Measurements from ENCODE around the gene CTNNA2.

CTNNA2 gene

DNA sequence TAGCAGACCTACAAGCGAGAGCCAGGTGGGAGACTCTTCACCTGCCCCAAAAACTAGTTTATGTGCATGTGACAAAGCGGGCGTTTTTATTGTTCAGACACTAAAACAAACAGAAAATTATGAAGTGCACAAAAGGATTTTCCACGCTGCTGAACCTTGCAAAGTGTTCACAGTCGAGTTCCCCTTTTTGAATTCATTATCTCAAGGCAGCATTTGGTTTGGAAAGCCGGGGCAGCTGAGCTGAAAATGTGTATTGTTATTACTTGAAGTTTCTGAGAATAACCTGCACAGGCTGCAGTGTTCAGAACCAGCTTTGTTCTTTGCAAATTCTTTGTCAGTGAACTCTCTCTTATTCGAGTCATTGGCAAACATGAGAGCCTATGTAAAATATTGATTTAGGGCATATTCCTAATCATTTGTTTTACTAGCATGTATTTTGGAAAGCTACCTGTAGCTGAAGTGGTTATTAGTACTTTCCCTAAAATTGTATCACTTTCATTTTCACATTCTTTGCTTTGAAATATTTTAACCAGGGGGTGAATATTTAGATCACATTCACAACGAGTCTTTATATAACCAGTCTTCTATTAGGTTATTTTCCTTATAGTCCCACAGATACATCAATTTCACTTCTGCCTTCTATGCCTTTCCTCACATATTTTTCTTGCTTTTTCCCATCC lies 732.2 kb downstream of the CTNNA2 start:
- H3K27ac ChIP-seq, result no peak overlapping the region
- H3K36me3 ChIP-seq, result no peaks in the 10 kb centered on the region
- no peak for DNase-seq
- H3K27me3 ChIP-seq (ENCODE audit: insufficient read depth, low read depth, severe bottlenecking), result no peaks in the 10 kb centered on the region
- TF ChIP-seq, protein P1, sequence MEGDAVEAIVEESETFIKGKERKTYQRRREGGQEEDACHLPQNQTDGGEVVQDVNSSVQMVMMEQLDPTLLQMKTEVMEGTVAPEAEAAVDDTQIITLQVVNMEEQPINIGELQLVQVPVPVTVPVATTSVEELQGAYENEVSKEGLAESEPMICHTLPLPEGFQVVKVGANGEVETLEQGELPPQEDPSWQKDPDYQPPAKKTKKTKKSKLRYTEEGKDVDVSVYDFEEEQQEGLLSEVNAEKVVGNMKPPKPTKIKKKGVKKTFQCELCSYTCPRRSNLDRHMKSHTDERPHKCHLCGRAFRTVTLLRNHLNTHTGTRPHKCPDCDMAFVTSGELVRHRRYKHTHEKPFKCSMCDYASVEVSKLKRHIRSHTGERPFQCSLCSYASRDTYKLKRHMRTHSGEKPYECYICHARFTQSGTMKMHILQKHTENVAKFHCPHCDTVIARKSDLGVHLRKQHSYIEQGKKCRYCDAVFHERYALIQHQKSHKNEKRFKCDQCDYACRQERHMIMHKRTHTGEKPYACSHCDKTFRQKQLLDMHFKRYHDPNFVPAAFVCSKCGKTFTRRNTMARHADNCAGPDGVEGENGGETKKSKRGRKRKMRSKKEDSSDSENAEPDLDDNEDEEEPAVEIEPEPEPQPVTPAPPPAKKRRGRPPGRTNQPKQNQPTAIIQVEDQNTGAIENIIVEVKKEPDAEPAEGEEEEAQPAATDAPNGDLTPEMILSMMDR (IDR thresholded peaks at IDR 0.05; ENCODE audit: low read depth, low read length), result no peak
- no peak overlapping the region for H3K4me3 ChIP-seq (ENCODE audit: low read depth, low read length)
- no peaks in the 10 kb centered on the region for H3K9me3 ChIP-seq (ENCODE audit: severe bottlenecking)

DNA sequence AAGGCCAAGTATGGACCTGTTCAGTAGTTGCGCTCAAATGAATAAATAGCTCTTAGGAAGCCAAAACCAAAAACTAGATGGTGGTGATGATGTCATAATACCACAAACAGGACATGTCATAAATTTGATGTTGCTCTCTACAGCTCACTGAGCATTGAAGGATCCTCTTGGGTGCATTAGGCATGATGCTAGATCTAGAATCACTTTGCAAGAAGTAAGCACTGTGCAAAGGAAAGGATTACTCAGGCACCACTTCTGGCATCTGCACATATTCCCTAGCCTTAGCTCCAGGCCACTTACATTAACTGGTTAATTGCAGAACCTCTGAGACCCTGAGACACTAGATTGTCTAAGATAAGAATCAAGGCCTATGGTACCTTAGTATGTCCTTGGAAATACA lies 733.7 kb downstream of the CTNNA2 start:
- no peaks in the 10 kb centered on the region for H3K27me3 ChIP-seq (ENCODE audit: insufficient read depth, low read depth, severe bottlenecking)
- TF ChIP-seq, protein P1 (IDR thresholded peaks at IDR 0.05; ENCODE audit: low read depth, low read length), result no peak
- DNase-seq, result no peak
- H3K9me3 ChIP-seq (ENCODE audit: severe bottlenecking), result no peaks in the 10 kb centered on the region
- H3K36me3 ChIP-seq, result no peaks in the 10 kb centered on the region
- H3K27ac ChIP-seq, result no peak overlapping the region
- no peak overlapping the region for H3K4me3 ChIP-seq (ENCODE audit: low read depth, low read length)

DNA sequence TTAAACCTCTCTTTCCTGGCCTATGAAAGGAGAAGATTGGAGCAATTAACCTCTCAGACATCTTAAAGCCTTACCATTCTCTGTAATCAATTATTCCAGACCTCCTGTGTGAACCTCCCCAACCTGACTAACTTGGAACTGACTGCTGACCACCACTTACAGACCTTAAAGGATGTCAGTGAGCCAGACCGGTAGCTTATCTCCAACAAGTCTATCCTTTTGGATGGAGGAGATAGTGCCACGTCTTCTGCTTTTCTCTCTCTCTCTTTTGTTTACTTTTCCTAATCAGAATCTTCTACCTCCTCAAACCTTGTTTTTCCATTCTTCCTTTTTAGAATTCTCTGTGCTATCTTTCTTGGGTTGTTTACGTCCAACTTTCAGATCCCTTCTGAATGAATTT lies 734.5 kb downstream of the CTNNA2 start:
- Histone ChIP-seq H3K27ac (no peak overlapping the region), H3K36me3 (no peaks in the 10 kb centered on the region), H3K27me3 (ENCODE audit: insufficient read depth, low read depth, severe bottlenecking) (no peaks in the 10 kb centered on the region), H3K9me3 (ENCODE audit: severe bottlenecking) (no peaks in the 10 kb centered on the region), H3K4me3 (ENCODE audit: low read depth, low read length) (no peak overlapping the region)
- TF ChIP-seq, protein P1 (IDR thresholded peaks at IDR 0.05; ENCODE audit: low read depth, low read length), result no peak
- DNase-seq, result no peak

DNA sequence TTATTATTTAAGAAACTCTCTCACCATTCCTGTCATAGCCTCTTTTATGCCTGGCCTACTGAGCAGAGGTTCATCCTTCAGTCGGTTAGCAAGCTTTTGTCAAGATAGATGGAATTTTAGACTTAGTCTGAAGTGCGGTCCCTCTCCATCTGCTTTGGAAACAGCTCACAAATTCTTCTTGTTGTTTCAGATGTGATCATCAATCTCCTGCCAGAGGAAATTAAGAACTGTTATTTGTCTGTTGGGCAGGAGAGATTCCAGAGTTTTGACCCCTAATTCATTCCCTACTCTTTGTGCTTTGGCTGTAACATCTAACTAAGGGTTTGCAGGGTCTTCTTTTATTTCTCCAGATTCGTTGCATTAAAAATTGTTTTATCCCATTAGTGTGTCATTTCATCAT lies 735.3 kb downstream of the CTNNA2 start:
- no peak for DNase-seq
- Histone ChIP-seq H3K27ac (no peak overlapping the region), H3K27me3 (ENCODE audit: insufficient read depth, low read depth, severe bottlenecking) (no peaks in the 10 kb centered on the region), H3K4me3 (ENCODE audit: low read depth, low read length) (no peak overlapping the region), H3K9me3 (ENCODE audit: severe bottlenecking) (no peaks in the 10 kb centered on the region), H3K36me3 (no peaks in the 10 kb centered on the region)
- TF ChIP-seq, protein P1 (IDR thresholded peaks at IDR 0.05; ENCODE audit: low read depth, low read length), result no peak

DNA sequence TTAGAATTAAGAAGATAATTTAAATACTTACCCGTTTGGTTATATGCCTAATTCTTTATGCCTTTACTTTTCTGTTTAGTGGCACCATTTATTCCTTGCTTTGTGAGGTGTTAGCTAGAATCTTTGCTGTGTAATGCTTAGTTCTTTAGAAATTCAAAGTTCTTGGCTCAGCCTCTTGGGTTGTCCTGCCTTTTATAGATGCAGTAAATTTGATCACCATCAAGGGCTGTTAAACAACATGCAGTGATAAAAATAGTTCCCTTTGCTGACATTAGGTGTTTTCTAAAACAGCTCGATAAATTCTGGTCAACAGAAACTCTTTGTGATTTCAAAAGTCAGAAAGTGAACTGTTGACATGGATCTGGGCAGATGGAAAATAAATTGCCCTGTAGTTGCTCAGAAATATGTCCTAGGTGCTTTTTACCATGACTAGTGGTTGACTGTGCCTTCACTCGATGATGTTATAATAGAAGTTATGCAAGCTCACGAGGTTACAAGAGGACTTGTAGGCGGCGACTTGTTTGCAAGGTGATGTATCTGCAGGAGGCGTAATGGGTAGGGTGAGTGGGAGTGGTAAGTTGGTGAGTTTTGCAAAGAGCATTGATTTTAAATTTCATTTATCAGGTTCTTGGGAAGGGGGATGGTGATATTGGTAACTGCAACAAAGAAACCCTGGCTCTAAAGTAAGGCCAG lies 739.6 kb downstream of the CTNNA2 start:
- Histone ChIP-seq H3K4me3 (ENCODE audit: low read depth, low read length) (no peak overlapping the region), H3K9me3 (ENCODE audit: severe bottlenecking) (no peaks in the 10 kb centered on the region), H3K27me3 (ENCODE audit: insufficient read depth, low read depth, severe bottlenecking) (no peaks in the 10 kb centered on the region), H3K27ac (no peak overlapping the region), H3K36me3 (no peaks in the 10 kb centered on the region)
- TF ChIP-seq, protein P1 (IDR thresholded peaks at IDR 0.05; ENCODE audit: low read depth, low read length), result no peak
- no peak for DNase-seq
